Parathyroid adenoma (tissue), 2 donors: Measurements from ENCODE around the gene TAB3.

ENCODE experiments used
- H2AFZ ChIP-seq: fragments of 300-600 bp; sonication (generic); one replicate; pipeline ENCODE4 v1.7.0; 2017; ENCODE audit warnings: antibody characterized with exemption, mild to moderate bottlenecking
- H3K27ac ChIP-seq: fragments of 300-600 bp; sonication (generic); one replicate; pipeline ENCODE4 v1.7.0; 2017
- H3K27me3 ChIP-seq: fragments of 300-600 bp; sonication (generic); one replicate; pipeline ENCODE4 v1.7.0; 2017; ENCODE audit warnings: low read length; ENCODE audit not compliant: control insufficient read depth, insufficient read depth
- H3K36me3 ChIP-seq: fragments of 300-600 bp; sonication (generic); one replicate; pipeline ENCODE4 v1.7.0; 2017; ENCODE audit warnings: low read length; ENCODE audit not compliant: control insufficient read depth, insufficient read depth
- H3K4me1 ChIP-seq: fragments of 300-600 bp; sonication (generic); one replicate; pipeline ENCODE4 v1.7.0; 2017; ENCODE audit warnings: control low read depth
- H3K4me2 ChIP-seq: fragments of 300-600 bp; sonication (generic); one replicate; pipeline ENCODE4 v1.7.0; 2017; ENCODE audit warnings: low read length
- H3K4me3 ChIP-seq: fragments of 300-600 bp; sonication (generic); one replicate; pipeline ENCODE4 v1.7.0; 2017; ENCODE audit warnings: low read depth, low read length
- H3K79me2 ChIP-seq: fragments of 300-600 bp; sonication (generic); one replicate; pipeline ENCODE4 v1.7.0; 2017; ENCODE audit warnings: control low read depth
- H3K9ac ChIP-seq: fragments of 300-600 bp; sonication (generic); one replicate; pipeline ENCODE4 v1.7.0; 2017; ENCODE audit warnings: mild to moderate bottlenecking
- H3K9me3 ChIP-seq: fragments of 300-600 bp; sonication (generic); one replicate; pipeline ENCODE4 v1.7.0; 2017; ENCODE audit warnings: low read length; ENCODE audit not compliant: control insufficient read depth
- TF ChIP-seq, protein P1 (sequence below): fragments of 300-600 bp; sonication (generic); IDR thresholded peaks from one replicate; pipeline ENCODE4 v1.7.0; 2017; ENCODE audit warnings: antibody characterized with exemption, mild to moderate bottlenecking
- donor health status: primary hyperparathyroidism.

Gene TAB3

GRCh38 chrX:30874851-30875250 lies 14.2 kb downstream of the TAB3 start:
- Histone ChIP-seq H3K27me3 (no peaks in the 10 kb centered on the region), H3K4me3 (no peak overlapping the region), H3K79me2 (peaks cover 5% of the 10 kb centered on the region), H2AFZ (no peak overlapping the region), H3K4me1 (no peaks in the 10 kb centered on the region), H3K4me2 (no peak overlapping the region), H3K9me3 (no peaks in the 10 kb centered on the region), H3K9ac (no peak overlapping the region), H3K36me3 (no peaks in the 10 kb centered on the region), H3K27ac (no peak overlapping the region)
- TF ChIP-seq, protein P1, sequence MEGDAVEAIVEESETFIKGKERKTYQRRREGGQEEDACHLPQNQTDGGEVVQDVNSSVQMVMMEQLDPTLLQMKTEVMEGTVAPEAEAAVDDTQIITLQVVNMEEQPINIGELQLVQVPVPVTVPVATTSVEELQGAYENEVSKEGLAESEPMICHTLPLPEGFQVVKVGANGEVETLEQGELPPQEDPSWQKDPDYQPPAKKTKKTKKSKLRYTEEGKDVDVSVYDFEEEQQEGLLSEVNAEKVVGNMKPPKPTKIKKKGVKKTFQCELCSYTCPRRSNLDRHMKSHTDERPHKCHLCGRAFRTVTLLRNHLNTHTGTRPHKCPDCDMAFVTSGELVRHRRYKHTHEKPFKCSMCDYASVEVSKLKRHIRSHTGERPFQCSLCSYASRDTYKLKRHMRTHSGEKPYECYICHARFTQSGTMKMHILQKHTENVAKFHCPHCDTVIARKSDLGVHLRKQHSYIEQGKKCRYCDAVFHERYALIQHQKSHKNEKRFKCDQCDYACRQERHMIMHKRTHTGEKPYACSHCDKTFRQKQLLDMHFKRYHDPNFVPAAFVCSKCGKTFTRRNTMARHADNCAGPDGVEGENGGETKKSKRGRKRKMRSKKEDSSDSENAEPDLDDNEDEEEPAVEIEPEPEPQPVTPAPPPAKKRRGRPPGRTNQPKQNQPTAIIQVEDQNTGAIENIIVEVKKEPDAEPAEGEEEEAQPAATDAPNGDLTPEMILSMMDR, result no peak

- H3K36me3 ChIP-seq, result no peaks in the 10 kb centered on the region
- H2AFZ ChIP-seq, result no peak overlapping the region
Measured at GRCh38 chrX:30870572-30870971, 18.5 kb downstream of the TAB3 start.

DNA sequence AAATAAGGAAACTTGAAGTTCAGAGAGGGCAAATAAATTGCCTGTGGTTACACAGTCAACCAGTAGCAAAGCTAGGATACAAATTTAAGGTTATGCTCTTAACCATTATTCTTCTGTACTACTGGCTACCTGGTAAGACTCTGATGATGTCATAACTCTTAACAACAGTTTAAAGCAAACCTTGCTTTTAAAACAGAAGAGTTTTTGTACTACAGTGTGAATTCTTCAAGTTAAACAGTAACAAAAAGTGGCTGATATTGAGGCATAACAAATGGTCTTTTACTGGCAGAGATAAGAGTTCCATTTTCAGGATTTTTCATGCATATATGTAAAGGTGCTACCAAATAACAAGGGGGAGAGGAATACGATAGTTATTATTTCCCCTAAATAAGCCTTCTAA lies 23.4 kb downstream of the TAB3 start:
- no peaks in the 10 kb centered on the region for H3K4me1 ChIP-seq
- H3K27me3 ChIP-seq, result no peaks in the 10 kb centered on the region
- H2AFZ ChIP-seq, result no peak overlapping the region
- TF ChIP-seq, protein P1, result no peak
- no peak overlapping the region for H3K9ac ChIP-seq
- no peak overlapping the region for H3K4me3 ChIP-seq
- H3K9me3 ChIP-seq, result no peaks in the 10 kb centered on the region
- H3K27ac ChIP-seq, result no peak overlapping the region
- H3K4me2 ChIP-seq, result no peak overlapping the region
- no peaks in the 10 kb centered on the region for H3K36me3 ChIP-seq
- no peaks in the 10 kb centered on the region for H3K79me2 ChIP-seq

More at GRCh38 chrX:30870572-30870971, 18.5 kb downstream of the TAB3 start:
- Histone ChIP-seq H3K27me3 (no peaks in the 10 kb centered on the region), H3K9ac (no peak overlapping the region), H3K27ac (no peak overlapping the region), H3K4me3 (no peak overlapping the region), H3K9me3 (no peaks in the 10 kb centered on the region), H3K4me1 (no peaks in the 10 kb centered on the region), H3K4me2 (no peak overlapping the region), H3K79me2 (no peaks in the 10 kb centered on the region)
- TF ChIP-seq, protein P1, result no peak

GRCh38 chrX:30865015-30865414 lies 24.0 kb downstream of the TAB3 start:
- H3K27me3 ChIP-seq, result no peaks in the 10 kb centered on the region
- TF ChIP-seq, protein P1, result no peak

DNA sequence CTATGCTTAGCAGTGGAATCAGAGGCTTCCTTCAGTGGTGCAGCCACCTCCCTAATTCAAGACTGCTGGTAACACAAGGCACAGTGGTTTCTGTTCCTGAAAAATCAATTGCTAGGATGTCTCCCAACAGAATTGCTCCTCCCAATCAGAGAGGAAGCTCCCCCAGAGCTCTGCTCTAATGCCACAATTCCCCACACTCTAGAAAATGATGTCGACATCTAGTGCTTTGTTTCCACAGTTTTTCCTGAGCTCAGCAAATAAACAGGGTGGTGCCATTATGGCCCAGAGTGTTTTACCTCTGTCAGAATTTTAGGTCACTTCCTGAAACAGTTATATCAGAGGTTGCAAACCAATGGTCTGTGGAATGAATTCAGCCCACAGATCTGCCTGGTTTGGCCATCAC lies 24.7 kb downstream of the TAB3 start:
- Histone ChIP-seq H3K36me3 (no peaks in the 10 kb centered on the region), H3K4me3 (no peak overlapping the region), H2AFZ (no peak overlapping the region), H3K9ac (no peak overlapping the region), H3K27ac (no peak overlapping the region), H3K4me1 (no peaks in the 10 kb centered on the region), H3K79me2 (no peaks in the 10 kb centered on the region), H3K27me3 (no peaks in the 10 kb centered on the region), H3K9me3 (no peaks in the 10 kb centered on the region), H3K4me2 (no peak overlapping the region)
- TF ChIP-seq, protein P1, result no peak

More at GRCh38 chrX:30865015-30865414, 24.0 kb downstream of the TAB3 start:
- Histone ChIP-seq H3K9me3 (no peaks in the 10 kb centered on the region), H3K9ac (no peak overlapping the region), H3K79me2 (no peaks in the 10 kb centered on the region), H3K4me2 (no peak overlapping the region), H3K4me1 (no peaks in the 10 kb centered on the region), H2AFZ (no peak overlapping the region), H3K27ac (no peak overlapping the region), H3K4me3 (no peak overlapping the region), H3K36me3 (no peaks in the 10 kb centered on the region)
